ENCODE results near the gene PCSK6. TPM values are rescaled to one million over a fixed set of nuclear protein-coding genes. Genes with fewer than 3 reads are reported as not detected.
A peak's percentile ranks its signal among the peaks of the same experiment; 100 is the strongest.

The PCSK6 gene
- total RNA-seq, 1 donor, result 0.54 TPM

- no peak for DNase-seq (ENCODE audit: low read depth in 2 of 3, low spot score in 2 of 3)
Measured at GRCh38 chr15:101500865-101501551, 11.5 kb upstream of the PCSK6 start.

GRCh38 chr15:101499863-101500713 is 10.6 kb upstream of the PCSK6 start:
- DNase-seq (ENCODE audit: low read depth in 2 of 3, low spot score in 2 of 3), result peak in 2 of 3 donors; percentile 95 to 98

GRCh38 chr15:101498717-101499480 is 9.4 kb upstream of the PCSK6 start:
- DNase-seq (ENCODE audit: low read depth in 2 of 3, low spot score in 2 of 3), result no peak

- DNase-seq (ENCODE audit: low read depth in 2 of 3, low spot score in 2 of 3), result no peak
Measured at GRCh38 chr15:101498076-101498716, 8.7 kb upstream of the PCSK6 start.

GRCh38 chr15:101497484-101498034 is 8.1 kb upstream of the PCSK6 start:
- DNase-seq (ENCODE audit: low read depth in 2 of 3, low spot score in 2 of 3), result no peak

DNA sequence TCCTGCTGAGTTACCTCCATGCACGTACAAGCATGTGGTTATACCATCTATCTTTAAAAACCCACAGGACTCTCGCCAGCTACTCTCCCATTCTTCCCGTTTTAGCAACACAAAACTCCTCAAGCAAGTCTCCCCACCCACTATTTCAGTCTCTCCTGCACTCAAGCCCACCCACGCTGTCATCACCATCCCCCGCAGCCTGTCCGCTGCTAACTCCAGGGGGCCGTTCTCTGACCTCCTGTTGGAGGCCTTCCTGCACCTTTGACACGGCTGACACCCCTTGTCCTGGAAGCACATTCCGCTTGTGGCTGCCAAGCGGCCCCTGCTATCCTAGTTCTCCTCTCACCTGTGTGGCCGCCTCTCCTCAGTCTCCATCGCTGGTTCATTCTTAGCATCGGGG is 7.5 kb upstream of the PCSK6 start:
- no peak for DNase-seq (ENCODE audit: low read depth in 2 of 3, low spot score in 2 of 3)

GRCh38 chr15:101496198-101496986 is 6.9 kb upstream of the PCSK6 start:
- DNase-seq (ENCODE audit: low read depth in 2 of 3, low spot score in 2 of 3), result no peak

- DNase-seq (ENCODE audit: low read depth in 2 of 3, low spot score in 2 of 3), result no peak
Measured at GRCh38 chr15:101495334-101496197, 6.1 kb upstream of the PCSK6 start.

DNA sequence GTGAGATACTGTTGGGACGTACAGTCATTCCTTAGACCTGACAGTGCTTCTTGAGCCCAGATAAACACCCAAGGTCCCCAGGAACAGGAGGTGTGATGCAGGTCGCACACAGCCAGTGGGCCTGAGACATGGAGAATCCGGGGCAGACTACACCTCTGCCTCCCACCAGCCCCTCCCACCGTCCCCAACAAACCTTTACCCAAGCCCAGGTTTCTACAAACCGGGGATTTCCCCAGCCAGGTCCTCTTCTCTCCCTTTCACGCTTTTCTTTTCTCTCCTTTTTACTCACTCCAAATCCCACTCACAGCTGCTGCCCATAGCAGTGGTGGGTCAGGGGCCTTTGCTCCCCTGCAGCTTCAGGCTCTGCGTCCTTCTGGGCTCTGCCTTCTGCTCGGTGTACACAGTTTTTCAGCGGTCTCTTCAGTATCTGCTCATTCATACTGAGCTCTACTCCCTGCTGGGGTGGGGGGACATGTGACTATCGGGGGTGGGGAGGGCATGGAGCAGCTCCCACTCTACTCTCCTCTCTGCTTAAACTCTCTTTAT is 4.8 kb upstream of the PCSK6 start:
- no peak for DNase-seq (ENCODE audit: low read depth in 2 of 3, low spot score in 2 of 3)

GRCh38 chr15:101492766-101493692 is 3.5 kb upstream of the PCSK6 start:
- DNase-seq (ENCODE audit: low read depth in 2 of 3, low spot score in 2 of 3), result no peak

- DNase-seq (ENCODE audit: low read depth in 2 of 3, low spot score in 2 of 3), result no peak
Measured at GRCh38 chr15:101491734-101492640, 2.5 kb upstream of the PCSK6 start.

- no peak for DNase-seq (ENCODE audit: low read depth in 2 of 3, low spot score in 2 of 3)
Measured at GRCh38 chr15:101490922-101491733, 1.6 kb upstream of the PCSK6 start.

DNA sequence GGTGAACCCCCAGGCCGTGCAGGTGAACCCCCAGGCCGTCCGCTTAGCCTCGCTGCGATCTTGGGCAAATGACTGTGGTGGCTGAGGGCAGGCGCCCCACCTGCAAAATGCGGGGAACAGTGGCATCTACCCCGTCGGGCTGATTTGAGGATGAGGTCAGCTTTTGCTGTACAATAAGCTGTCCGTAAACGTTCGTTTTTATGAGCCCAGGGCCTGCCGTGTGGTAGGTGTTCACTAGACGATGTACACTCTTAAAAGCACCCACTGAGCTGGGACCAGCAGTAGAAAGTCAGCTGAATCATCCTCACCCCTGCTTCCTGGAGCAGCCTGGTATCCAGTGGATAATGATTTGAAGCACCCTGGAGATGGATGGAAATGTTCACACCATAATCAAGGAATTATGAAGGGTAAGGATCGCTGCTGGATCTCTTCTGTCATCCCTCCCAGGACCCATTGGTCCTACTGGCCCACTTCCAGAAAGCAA is 943 bp upstream of the PCSK6 start:
- DNase-seq (ENCODE audit: low read depth in 2 of 3, low spot score in 2 of 3), result no peak

DNA sequence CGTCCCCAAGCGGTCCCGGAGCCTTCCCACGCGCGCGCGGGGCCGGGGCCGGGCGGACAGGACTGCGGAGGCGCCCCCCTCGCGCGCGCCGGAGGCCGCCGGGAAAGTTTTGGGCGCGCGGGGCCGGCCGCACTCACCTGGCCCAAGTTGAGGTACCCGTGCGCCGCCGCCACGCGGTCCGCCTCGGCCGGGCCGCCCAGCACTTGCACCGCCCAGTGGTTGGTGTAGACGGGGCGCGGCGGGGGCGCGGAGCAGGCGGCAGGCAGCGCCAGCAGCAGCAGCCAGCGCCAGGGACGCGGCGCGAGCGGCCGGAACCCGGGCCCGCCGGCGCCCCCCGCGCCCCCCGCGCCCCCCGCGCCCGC is 289 bp downstream of the PCSK6 start:
- peak in 2 of 3 donors; percentile 29 to 32 for DNase-seq (ENCODE audit: low read depth in 2 of 3, low spot score in 2 of 3)

Measured in hematopoietic multipotent progenitor cell (in vitro differentiated cells).